Measurements from ENCODE around the gene TAF10. TPM values are rescaled to one million over a fixed set of nuclear protein-coding genes. Genes with fewer than 3 reads are reported as not detected.

The TAF10 gene
- total RNA-seq, 1 donor from 2014 or later: 143 TPM

DNA sequence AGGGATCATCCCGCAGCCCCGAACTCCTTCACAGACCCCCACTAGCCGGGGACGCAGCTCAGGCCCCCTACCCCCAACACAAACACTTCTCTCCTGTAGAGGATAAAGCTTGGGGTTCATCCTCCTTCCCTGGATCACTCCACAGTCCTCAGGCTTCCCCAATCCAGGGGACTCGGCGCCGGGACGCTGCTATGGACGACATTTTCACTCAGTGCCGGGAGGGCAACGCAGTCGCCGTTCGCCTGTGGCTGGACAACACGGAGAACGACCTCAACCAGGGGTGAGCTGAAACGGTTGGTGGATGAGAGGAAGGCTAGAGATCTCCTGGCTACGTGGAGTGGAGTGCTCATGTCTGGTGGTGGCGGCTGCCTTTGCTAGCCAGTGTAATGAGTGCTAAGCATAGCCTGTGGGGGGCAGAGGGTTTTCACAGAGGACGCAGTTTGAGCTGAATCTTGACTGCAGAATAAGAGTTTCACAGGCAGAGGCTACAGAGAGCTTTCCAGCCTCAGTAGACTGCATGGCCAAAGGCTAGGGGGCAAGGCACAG lies 7.9 kb downstream of the TAF10 start:
- no peak for DNase-seq (ENCODE audit: low read depth, low spot score)
- Mint-ChIP-seq H3K27ac (ENCODE audit: unreplicated experiment) (no peak overlapping the region), H3K9me3 (no peaks in the 10 kb centered on the region), H3K4me3 (no peak overlapping the region), H3K36me3 (ENCODE audit: low read depth) (peaks cover 7% of the 10 kb centered on the region), H3K4me1 (peaks cover 19% of the 10 kb centered on the region), H3K27me3 (ENCODE audit: low read depth) (no peaks in the 10 kb centered on the region)
- TF ChIP-seq, protein P1, sequence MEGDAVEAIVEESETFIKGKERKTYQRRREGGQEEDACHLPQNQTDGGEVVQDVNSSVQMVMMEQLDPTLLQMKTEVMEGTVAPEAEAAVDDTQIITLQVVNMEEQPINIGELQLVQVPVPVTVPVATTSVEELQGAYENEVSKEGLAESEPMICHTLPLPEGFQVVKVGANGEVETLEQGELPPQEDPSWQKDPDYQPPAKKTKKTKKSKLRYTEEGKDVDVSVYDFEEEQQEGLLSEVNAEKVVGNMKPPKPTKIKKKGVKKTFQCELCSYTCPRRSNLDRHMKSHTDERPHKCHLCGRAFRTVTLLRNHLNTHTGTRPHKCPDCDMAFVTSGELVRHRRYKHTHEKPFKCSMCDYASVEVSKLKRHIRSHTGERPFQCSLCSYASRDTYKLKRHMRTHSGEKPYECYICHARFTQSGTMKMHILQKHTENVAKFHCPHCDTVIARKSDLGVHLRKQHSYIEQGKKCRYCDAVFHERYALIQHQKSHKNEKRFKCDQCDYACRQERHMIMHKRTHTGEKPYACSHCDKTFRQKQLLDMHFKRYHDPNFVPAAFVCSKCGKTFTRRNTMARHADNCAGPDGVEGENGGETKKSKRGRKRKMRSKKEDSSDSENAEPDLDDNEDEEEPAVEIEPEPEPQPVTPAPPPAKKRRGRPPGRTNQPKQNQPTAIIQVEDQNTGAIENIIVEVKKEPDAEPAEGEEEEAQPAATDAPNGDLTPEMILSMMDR (conservative IDR thresholded peaks at IDR 0.05): peak; percentile 15

DNA sequence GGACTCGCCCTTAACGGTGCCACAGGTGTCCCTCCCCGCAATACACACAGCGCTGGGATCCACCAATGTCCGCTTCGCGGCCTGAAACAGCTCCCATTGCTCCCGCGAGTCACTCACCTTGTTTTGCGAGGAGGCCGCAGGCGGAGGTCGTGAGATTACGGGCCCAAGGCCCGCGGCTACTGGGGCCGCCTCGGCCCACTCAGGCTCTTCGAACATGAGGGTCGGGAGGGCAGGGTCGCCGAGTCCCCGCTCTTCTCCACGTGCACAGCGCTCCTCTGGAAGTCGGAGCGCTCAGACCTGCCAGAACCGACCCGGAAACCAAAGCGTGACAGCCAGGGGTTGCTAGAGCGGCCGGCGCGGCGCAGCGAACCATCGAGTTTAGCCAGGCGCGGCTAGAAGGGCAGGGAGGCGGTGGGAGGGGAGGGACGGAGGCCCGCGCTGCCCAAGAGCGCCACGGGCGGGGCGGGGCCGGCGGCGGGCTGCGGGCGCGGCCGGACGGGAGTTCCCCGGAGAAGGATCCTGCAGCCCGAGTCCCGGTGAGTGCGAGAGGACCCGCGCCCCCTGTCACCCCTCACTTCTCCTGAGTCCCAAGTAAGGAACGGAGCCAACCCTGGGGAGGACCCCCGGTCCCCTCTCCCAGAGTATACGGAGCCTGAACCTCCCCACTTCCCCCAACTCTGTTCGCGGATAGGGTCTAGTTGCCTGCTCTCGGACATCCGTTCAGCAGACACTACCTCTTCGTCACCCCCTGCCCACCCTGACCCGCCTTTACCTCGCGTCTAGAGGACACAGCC lies 8.5 kb downstream of the TAF10 start, which contains the start of the genes ILK and RRP8:
ILK (plus strand) TSS at position 488 of the 794 bp plus-strand sequence. CDS start 498 bp downstream, outside the sequence.
RRP8 (minus strand) TSS at position 330 of the 794 bp plus-strand sequence; CDS start at position 216, 114 bp downstream.
- peak; percentile 83 for DNase-seq (ENCODE audit: low read depth, low spot score)
- Mint-ChIP-seq H3K4me1 (peaks cover 19% of the 10 kb centered on the region), H3K9me3 (no peaks in the 10 kb centered on the region), H3K27ac (ENCODE audit: unreplicated experiment) (no peak within 1 kb of the TSS), H3K36me3 (ENCODE audit: low read depth) (peaks cover 9% of the 10 kb centered on the region), H3K4me3 (no peak within 1 kb of the TSS), H3K27me3 (ENCODE audit: low read depth) (no peaks in the 10 kb centered on the region)
- TF ChIP-seq, protein P1 (conservative IDR thresholded peaks at IDR 0.05): no peak

DNA sequence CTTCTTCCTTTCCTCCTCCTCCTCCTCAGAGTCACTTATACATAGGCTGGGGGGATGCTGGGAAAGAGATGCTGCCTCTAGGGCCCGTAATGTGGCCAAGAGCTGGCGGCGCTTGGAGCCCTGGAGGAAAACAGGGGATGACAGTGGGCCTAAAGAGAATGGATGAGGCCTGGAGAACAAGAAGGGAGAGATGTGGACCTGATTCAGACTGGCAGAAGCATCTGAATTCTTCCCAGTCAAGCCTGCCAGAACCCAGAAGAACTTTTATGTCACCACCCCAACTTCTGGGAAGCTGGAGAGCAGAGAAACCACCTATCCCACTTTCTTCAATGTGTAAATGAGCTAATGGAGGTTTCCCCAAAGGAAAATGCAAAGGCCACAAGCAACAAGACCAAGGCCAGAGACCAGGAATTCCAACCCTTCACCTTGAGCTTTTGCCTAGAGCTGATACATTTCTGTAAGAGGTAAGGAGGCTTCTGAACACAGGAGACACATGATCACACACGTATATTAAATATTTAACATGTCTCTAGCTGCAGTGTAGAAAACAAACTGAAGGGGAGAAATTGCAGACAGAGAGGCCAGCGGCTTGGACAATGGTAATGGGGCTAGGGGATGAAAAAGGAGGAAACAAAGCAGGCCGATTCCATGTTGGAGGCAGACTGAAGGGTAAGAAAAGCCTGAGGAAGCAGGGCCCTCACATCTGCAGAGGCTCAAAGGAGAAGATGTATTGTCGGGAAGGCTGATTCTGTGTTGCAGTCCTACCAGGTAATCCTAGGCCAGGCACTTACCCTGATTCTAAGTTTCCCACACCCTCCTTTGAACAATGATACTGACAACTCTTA lies 9.7 kb downstream of the TAF10 start:
- Mint-ChIP-seq H3K27me3 (ENCODE audit: low read depth) (no peaks in the 10 kb centered on the region), H3K9me3 (no peaks in the 10 kb centered on the region), H3K36me3 (ENCODE audit: low read depth) (peaks cover 16% of the 10 kb centered on the region), H3K27ac (ENCODE audit: unreplicated experiment) (no peak overlapping the region), H3K4me1 (peaks cover 22% of the 10 kb centered on the region), H3K4me3 (no peak overlapping the region)
- DNase-seq (ENCODE audit: low read depth, low spot score): no peak
- TF ChIP-seq, protein P1 (conservative IDR thresholded peaks at IDR 0.05): no peak

DNA sequence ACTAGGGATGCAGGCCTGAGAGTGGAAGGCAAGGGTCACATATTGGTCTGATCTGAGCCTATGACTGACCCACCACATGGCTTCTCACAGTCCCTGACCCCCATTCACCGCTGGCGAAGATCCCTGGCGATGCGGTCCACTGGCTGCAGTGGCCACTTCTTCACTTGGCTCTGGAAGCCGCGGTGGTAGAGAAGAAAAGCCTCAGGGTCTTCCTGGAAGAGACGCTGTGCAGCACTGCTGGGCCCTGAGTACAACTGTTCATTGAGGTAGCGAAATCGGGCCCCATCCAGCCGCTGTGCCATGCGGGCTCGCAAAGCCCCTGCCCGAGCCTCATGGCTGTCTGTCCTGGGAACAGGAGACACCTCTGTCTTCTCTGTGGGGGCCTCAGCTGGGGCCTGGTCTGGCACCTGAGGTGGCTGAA lies 11.0 kb downstream of the TAF10 start:
- H3K4me3 Mint-ChIP-seq: no peak overlapping the region

More for the DNA sequence above, 11.0 kb downstream of the TAF10 start:
- Mint-ChIP-seq H3K4me1 (peaks cover 16% of the 10 kb centered on the region), H3K27me3 (ENCODE audit: low read depth) (no peaks in the 10 kb centered on the region), H3K27ac (ENCODE audit: unreplicated experiment) (no peak overlapping the region), H3K9me3 (no peaks in the 10 kb centered on the region), H3K36me3 (ENCODE audit: low read depth) (peaks cover 16% of the 10 kb centered on the region)
- TF ChIP-seq, protein P1 (conservative IDR thresholded peaks at IDR 0.05): no peak
- DNase-seq (ENCODE audit: low read depth, low spot score): no peak
